ENCODE results near the gene CIROP. TPM values are rescaled to one million over a fixed set of nuclear protein-coding genes. Genes with fewer than 3 reads are reported as not detected.

The CIROP gene
- total and polyA plus RNA-seq, 9 of the 15 experiments (the other 6 are each of a cell fraction or from before 2014, with no cell fraction given) = not detected

DNA sequence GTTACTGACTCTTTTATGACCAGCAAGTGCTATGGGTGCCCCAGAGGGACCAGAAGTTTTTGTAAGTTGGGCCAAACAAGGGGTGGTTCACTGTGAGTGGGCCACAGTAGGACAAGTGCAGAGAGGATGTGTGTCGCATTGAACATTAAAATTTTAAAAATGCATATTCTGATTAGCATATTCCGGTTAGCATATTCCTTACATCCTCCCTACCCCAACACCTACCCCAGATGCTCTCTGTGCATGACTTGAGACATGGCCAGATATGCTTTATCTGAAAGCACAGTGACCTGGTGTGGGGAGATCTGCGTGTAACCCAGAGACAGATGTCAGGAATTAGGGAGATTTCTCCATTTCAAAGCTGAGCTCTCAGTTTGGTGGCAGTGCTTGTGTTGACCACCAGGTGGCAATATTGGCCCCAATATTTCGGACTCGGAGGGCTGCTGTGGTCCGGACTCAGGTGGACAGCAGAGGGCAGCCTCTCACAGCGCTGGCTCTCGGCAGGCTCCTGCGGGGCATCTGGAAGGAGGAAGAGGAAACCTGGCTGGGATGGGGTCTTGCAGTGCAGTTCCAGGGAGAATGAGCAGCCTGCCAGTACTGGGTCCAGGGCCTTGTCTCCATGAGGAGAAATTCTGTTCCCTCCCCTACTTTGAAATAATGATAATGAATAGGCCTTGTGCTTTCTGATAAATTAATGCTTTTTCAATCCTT, 15.9 kb upstream of the CIROP start (continued):
- TF ChIP-seq, protein P1, sequence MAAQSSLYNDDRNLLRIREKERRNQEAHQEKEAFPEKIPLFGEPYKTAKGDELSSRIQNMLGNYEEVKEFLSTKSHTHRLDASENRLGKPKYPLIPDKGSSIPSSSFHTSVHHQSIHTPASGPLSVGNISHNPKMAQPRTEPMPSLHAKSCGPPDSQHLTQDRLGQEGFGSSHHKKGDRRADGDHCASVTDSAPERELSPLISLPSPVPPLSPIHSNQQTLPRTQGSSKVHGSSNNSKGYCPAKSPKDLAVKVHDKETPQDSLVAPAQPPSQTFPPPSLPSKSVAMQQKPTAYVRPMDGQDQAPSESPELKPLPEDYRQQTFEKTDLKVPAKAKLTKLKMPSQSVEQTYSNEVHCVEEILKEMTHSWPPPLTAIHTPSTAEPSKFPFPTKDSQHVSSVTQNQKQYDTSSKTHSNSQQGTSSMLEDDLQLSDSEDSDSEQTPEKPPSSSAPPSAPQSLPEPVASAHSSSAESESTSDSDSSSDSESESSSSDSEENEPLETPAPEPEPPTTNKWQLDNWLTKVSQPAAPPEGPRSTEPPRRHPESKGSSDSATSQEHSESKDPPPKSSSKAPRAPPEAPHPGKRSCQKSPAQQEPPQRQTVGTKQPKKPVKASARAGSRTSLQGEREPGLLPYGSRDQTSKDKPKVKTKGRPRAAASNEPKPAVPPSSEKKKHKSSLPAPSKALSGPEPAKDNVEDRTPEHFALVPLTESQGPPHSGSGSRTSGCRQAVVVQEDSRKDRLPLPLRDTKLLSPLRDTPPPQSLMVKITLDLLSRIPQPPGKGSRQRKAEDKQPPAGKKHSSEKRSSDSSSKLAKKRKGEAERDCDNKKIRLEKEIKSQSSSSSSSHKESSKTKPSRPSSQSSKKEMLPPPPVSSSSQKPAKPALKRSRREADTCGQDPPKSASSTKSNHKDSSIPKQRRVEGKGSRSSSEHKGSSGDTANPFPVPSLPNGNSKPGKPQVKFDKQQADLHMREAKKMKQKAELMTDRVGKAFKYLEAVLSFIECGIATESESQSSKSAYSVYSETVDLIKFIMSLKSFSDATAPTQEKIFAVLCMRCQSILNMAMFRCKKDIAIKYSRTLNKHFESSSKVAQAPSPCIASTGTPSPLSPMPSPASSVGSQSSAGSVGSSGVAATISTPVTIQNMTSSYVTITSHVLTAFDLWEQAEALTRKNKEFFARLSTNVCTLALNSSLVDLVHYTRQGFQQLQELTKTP (IDR thresholded peaks at IDR 0.05; ENCODE audit: low read depth in 1 of 2, partially characterized antibody in 2 of 2) = peak in 1 of 2 experiments; percentile 35
- TF ChIP-seq ETV5 (CRISPR knock-in tag; IDR thresholded peaks at IDR 0.05; ENCODE audit: low read depth) (no peak), HDGF (IDR thresholded peaks at IDR 0.05) (peak; percentile 51; the same call in 1 of the 2 replicates), GTF2F1 (IDR thresholded peaks at IDR 0.05; ENCODE audit: low read depth, low read length) (no peak), ZNF644 (tag; IDR thresholded peaks at IDR 0.05; ENCODE audit: low read depth) (no peak; the same call in 1 of the 2 replicates), MEF2D (tag; conservative IDR thresholded peaks at IDR 0.05; ENCODE audit: low read depth) (no peak), RBFOX2 (IDR thresholded peaks at IDR 0.05; ENCODE audit: low read depth, low read length) (no peak), CC2D1A (IDR thresholded peaks at IDR 0.05) (peak; percentile 98), ZNF436 (CRISPR knock-in tag; IDR thresholded peaks at IDR 0.05) (no peak), CHD1 (IDR thresholded peaks at IDR 0.05; ENCODE audit: low read length) (no peak), ZC3H8 (IDR thresholded peaks at IDR 0.05) (no peak), MAFK (IDR thresholded peaks at IDR 0.05; ENCODE audit: low read length) (peak; percentile 37; the same call in 1 of the 2 replicates), ILF3 (IDR thresholded peaks at IDR 0.05; ENCODE audit: borderline replicate concordance) (no peak), HSF4 (CRISPR knock-in tag; IDR thresholded peaks at IDR 0.05; ENCODE audit: borderline replicate concordance) (no peak), MECOM (CRISPR knock-in tag; IDR thresholded peaks at IDR 0.05) (no peak)
- TF ChIP-seq, protein P2, sequence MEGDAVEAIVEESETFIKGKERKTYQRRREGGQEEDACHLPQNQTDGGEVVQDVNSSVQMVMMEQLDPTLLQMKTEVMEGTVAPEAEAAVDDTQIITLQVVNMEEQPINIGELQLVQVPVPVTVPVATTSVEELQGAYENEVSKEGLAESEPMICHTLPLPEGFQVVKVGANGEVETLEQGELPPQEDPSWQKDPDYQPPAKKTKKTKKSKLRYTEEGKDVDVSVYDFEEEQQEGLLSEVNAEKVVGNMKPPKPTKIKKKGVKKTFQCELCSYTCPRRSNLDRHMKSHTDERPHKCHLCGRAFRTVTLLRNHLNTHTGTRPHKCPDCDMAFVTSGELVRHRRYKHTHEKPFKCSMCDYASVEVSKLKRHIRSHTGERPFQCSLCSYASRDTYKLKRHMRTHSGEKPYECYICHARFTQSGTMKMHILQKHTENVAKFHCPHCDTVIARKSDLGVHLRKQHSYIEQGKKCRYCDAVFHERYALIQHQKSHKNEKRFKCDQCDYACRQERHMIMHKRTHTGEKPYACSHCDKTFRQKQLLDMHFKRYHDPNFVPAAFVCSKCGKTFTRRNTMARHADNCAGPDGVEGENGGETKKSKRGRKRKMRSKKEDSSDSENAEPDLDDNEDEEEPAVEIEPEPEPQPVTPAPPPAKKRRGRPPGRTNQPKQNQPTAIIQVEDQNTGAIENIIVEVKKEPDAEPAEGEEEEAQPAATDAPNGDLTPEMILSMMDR (IDR thresholded peaks at IDR 0.05 in 2 of 3, conservative IDR thresholded peaks at IDR 0.05 in 1 of 3; ENCODE audit: insufficient read depth in 2 of 3, low read depth in 1 of 3, low read length in 3 of 3) = peak; percentile 100
- TF ChIP-seq, protein P3, sequence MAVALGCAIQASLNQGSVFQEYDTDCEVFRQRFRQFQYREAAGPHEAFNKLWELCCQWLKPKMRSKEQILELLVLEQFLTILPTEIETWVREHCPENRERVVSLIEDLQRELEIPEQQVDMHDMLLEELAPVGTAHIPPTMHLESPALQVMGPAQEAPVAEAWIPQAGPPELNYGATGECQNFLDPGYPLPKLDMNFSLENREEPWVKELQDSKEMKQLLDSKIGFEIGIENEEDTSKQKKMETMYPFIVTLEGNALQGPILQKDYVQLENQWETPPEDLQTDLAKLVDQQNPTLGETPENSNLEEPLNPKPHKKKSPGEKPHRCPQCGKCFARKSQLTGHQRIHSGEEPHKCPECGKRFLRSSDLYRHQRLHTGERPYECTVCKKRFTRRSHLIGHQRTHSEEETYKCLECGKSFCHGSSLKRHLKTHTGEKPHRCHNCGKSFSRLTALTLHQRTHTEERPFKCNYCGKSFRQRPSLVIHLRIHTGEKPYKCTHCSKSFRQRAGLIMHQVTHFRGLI (CRISPR knock-in tag; IDR thresholded peaks at IDR 0.05) = no peak
- TF ChIP-seq, protein P4, sequence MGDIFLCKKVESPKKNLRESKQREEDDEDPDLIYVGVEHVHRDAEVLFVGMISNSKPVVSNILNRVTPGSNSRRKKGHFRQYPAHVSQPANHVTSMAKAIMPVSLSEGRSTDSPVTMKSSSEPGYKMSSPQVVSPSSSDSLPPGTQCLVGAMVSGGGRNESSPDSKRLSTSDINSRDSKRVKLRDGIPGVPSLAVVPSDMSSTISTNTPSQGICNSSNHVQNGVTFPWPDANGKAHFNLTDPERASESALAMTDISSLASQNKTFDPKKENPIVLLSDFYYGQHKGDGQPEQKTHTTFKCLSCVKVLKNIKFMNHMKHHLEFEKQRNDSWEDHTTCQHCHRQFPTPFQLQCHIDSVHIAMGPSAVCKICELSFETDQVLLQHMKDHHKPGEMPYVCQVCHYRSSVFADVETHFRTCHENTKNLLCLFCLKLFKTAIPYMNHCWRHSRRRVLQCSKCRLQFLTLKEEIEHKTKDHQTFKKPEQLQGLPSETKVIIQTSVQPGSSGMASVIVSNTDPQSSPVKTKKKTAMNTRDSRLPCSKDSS (IDR thresholded peaks at IDR 0.05; ENCODE audit: low read depth, partially characterized antibody) = no peak
- TF ChIP-seq, protein P5, sequence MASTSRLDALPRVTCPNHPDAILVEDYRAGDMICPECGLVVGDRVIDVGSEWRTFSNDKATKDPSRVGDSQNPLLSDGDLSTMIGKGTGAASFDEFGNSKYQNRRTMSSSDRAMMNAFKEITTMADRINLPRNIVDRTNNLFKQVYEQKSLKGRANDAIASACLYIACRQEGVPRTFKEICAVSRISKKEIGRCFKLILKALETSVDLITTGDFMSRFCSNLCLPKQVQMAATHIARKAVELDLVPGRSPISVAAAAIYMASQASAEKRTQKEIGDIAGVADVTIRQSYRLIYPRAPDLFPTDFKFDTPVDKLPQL (IDR thresholded peaks at IDR 0.05; ENCODE audit: extremely low read depth, insufficient read length) = no peak

Data from K562 (cell line).